CD4-positive, alpha-beta T cell treated with Interleukin-1 beta for 1 hour (primary cell): Measurements from ENCODE around the gene NDFIP2.
A peak's percentile ranks its signal among the peaks of the same experiment; 100 is the strongest.
"Not testable (repeated sequence)": the region's sequence is repeated elsewhere in the genome, so short reads cannot be mapped to it uniquely, and the experiment has no call there.

ENCODE experiments used
- DNase-seq, 2 donors: peaks; one replicate each; pipeline ENCODE4 v3.0.0-alpha.2; 2020 to 2022

The NDFIP2 gene

GRCh38 chr13:79541426-79542049, 60.6 kb downstream of the NDFIP2 start:
- peak in 1 of 2 donors; percentile 74 for DNase-seq

DNA sequence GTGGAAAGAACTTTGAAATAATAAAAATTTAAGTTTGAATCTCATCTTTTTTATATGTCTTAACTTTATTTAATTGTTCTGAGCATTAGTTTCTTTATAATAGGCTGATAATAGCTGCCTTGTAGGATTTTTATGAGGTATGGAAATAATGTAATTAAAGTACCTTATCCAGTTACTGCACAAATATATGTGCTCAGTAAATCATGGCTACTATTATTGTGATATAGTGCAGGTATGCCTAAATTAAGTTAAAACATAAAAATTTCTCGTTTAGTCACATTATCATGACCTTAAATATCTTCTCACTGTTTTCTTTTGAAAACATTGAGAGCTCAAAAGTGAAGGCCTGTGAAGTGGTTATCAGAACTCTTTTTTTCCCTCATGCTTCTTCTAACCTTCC, 62.9 kb downstream of the NDFIP2 start:
- no peak for DNase-seq

DNA sequence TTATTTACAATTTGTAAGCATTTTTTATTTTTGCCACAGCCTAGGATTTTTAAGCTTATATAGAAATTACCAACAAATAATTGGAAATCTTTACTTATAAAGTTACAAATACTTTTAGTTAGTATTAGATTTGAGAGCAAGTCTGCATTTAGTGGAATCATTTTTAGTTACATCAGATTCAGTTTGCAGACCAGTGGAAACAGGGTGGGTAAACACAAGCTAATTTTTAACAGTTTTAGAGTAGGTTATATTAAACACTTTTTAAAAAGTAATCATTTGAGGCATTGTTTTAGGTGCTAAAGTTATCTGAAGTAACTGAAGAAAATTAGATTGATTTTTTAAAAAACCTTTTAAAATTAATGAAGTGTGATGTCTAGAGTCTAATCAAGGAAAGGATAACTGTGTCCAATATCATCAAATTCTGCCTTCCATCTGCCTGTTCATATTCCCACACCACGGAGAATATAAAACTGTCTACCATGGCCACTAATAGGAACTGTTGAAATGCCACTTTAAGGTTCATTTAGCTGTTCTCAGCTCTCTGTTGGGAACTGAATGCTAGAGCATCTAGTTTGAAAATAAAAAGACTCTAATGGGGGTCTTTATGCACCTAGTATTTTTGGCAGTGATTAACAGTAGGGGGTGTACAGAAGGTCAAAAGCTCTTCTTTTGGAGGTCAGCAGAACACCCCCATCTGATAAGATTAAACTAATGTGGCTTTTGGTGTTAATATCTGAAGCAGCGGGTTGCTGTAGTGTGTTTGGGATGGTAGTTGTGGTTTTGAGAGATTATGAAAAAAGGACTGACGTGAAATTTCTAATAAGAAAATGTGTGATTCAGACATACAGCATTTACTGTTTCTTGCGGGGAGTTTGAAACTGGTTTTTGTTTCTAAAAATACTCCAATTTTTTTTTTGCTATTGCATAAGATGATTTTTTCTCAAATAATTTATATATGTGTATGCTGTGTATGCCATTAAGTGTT, 66.5 kb downstream of the NDFIP2 start:
- no peak for DNase-seq

GRCh38 chr13:79548902-79549301, 67.9 kb downstream of the NDFIP2 start:
- DNase-seq: no peak

GRCh38 chr13:79549355-79550106, 68.6 kb downstream of the NDFIP2 start:
- DNase-seq: no peak

GRCh38 chr13:79557666-79558065, 76.7 kb downstream of the NDFIP2 start:
- no peak for DNase-seq

DNA sequence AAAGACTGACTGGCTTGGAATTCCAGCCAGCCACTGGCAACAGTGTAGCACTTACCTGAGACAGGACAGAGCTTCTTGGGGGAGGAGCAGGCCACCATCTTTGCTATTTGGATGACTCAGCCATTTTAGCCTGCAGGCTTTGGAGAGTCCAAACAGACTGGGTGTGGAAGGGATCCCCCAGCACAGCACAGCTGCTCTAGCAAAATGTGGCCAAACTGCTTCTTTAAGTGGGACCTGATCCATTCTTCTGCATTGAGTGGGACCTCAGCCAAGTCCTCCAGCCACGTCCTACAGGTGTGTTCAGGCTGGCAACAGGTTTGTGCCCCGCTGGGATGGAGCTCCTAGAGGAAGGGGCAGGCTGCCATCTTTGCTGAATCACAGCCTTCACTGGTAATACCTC, 80.0 kb downstream of the NDFIP2 start:
- no peak for DNase-seq

GRCh38 chr13:79562557-79562956, 81.6 kb downstream of the NDFIP2 start:
- no peak for DNase-seq

DNA sequence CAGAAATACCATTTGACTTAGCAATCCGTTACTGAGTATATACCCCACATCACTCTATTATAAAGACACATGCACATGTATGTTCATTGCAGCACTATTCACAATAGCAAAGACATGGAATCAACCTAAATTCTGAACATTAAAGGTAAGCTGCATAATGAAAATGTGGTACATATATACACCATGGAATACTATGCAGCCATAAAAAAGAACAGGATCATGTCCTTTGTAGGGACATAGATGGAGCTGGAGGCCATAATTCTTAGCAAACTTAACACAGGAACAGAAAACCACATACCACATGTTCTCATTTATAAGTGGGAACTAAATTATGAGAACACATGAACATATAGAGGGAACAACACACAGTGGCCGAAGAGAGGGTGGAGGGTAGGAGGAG, 85.2 kb downstream of the NDFIP2 start:
- no peak for DNase-seq

DNA sequence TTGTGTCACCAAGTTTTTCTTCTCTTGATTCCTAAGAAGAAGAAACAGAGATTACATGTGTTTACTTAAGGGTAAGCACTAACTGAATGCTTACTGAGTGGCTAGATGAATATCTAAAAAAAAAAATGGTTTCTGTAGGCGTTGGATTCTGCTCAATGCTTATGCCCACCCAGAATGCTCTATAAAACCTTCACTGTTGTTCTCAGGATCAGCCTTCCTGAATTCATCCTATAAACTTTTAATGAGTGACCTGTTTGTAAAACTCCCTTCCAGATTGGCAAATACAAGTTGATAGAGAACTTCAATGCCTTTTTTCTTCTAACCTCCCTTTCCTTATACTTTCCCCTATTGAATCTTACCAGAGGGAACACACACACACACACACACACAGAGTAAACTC, 90.2 kb downstream of the NDFIP2 start:
- DNase-seq: no peak

DNA sequence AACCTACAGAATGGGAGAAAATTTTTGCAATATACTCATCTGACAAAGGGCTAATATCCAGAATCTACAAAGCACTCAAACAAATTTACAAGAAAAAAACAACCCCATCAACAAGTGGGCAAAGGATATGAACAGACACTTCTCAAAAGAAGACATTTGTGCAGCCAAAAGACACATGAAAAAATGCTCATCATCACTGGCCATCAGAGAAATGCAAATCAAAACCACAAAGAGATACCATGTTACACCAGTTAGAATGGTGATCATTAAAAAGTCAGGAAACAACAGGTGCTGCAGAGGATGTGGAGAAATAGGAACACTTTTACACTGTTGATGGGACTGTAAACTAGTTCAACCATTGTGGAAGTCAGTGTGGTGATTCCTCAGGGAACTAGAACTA, 92.9 kb downstream of the NDFIP2 start:
- not testable (repeated sequence) for DNase-seq

GRCh38 chr13:79581870-79582315, 100.9 kb downstream of the NDFIP2 start:
- no peak for DNase-seq

DNA sequence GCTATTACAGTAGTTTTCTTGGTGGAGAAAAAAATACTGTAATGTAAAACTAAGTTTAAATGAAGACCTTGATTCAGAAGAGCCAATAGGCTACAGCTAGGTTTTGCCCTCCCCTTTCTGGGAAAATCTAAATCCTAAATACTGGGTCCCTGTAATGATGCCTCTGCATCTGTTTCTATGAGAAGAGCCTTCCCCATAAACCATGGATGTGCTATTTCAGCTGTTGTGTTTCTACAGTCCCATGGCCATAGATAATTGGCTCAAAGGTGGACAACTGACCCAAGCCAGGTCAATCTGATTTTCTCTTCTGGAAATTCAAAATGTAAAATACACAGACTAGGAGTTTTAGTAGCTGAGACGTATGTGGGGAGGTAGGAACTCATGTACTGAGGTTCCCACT, 101.9 kb downstream of the NDFIP2 start:
- DNase-seq: no peak

DNA sequence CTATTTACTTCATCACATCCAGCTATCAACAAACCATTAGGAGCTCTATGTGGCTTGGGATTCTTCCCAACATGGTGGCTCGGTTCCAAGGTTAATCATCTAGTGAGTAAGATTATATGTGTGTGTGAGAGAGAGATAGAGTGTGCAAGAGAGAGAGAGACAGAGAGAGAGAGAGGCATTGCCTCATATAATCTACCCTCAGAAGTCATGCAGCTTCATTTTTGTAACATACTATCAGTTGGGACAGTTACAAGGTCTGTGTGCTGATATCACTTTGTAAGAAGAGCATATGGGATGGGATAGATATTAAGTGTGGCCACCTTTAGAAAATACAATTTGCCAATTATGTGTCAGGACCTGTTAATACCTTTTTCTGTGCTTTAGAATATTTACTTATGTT, 104.1 kb downstream of the NDFIP2 start:
- DNase-seq: no peak

DNA sequence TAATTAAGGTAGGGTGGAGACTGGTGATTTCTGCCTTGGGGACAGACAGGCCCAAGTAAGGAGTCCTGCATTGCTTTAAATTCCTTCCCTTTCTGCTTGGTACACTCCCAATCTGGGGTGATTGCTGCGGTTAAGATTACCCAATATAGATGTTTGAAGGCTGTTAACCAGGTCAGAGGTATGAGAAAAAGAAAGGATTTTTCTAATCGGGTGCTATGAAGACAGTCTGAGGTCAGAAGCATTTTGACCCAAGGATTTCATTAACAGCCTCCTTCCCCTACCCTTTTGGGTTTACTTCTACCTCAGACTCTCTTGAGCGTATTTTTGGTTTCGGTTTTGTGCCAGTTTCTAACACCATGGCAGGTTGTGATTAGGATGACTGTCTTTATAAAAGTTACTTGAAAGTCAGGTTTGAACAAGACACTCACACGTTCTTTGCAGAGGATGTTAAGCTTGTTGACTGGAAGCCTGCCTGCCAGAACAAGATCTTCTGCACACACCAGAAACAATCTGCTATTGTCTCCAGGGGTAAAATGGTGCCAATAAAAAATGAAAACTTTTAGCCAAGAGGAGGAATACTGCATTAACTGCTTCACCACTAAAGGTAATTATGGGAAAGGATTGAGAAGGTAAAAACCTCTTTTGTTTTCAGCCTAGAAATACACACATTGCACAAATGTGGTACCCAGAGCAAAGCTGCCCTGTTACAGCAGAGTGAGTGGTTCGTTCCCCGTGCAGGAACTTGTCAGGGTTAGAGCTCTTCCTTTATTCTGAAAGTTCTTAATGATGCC, 108.8 kb downstream of the NDFIP2 start:
- no peak for DNase-seq

- no peak for DNase-seq
These were observed 109.4 kb downstream of the NDFIP2 start for GRCh38 chr13:79590394-79590676.

- DNase-seq: no peak
These were observed 110.5 kb downstream of the NDFIP2 start for GRCh38 chr13:79591493-79591892.

- DNase-seq: no peak
These were observed 112.2 kb downstream of the NDFIP2 start for GRCh38 chr13:79593121-79593520.

GRCh38 chr13:79593641-79594275, 112.8 kb downstream of the NDFIP2 start:
- no peak for DNase-seq

GRCh38 chr13:79600146-79600545, 119.2 kb downstream of the NDFIP2 start:
- DNase-seq: not testable (repeated sequence)

DNA sequence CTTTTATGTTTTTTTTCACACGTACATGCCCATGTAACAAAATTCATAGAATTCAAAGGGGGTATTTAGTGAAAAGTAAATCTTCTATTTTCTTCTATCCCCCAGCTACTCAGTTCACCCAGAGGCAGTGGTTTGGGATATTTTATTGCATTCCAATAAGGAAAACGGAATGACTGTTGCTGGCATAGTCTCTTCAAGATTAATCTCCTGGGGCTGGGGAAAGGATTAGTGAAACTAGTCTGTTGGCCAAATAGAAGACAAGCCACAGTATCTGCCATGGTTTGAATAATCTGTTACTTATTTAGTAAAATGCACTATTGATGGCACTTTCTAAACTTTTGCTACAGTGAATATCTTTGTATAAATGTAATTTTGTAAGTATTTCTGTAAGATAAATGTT, 122.0 kb downstream of the NDFIP2 start:
- no peak for DNase-seq

DNA sequence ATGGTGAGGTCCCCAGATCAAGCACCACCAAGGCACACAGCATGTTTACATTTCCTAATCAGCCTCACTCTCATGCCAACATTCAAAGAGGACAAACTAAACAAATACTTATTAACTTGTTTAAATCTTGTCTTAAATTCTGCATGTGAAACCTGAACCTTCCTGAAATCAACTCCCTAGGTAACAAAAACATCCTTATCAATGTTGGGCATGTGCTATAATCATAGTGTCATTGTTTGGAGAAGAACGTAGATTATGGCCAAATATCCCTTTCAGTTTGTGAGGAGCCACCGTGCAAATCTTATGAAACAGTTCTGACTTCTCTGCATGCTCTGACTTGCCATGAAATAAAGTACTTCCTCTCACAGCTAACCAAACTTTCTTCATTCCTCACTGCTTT, 123.8 kb downstream of the NDFIP2 start:
- DNase-seq: no peak
